NT2/D1 (cell line): ENCODE measurements around the gene OTUB2.

Experiments used
- YY1 ChIP-seq: IDR thresholded peaks from 2 replicates; pipeline ENCODE4 v1.6.1; 2011; ENCODE audit not compliant: insufficient read length, insufficient read depth
- ZNF274 ChIP-seq: IDR thresholded peaks from 2 replicates; pipeline ENCODE4 v1.6.1; 2011; ENCODE audit warnings: mild to moderate bottlenecking, low read depth, low read length

DNA sequence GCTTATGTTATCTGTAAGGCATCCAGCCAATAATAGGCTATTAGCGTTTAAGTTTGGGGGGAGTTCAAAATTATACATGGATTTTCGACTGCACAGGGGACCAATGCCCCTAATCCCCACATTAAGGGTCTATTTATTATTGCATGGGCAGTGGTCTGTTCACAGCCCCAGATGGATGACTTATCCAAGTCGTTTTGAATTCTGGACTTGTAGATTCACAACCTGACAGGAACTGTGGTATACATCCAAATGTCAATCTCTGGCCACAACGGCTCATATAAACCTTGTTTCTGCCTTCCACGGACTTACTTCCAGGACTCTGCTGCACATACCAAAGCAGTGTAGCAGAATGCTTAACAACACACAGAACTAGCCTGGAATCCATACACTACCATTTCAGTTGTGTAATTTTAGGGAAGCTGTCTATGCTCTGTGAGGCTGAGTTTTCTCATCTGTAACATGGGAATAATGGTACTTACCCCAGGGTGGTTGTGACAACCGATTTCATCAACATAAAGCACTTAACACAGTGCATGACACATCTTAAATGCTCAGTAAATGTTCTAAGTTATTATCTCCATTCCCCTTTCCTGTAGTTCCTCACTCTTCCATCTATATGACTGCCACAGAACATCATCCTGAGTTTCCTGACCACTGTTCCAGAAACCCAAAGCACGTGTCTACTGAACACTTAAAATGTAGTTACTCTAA, 51.1 kb downstream of the OTUB2 start:
- TF ChIP-seq YY1 (no peak), ZNF274 (no peak)
